T-cell (primary cell): Measurements from ENCODE around the gene SH2D4B. TPM values are rescaled to one million over a fixed set of nuclear protein-coding genes. Genes with fewer than 3 reads are reported as not detected.

ENCODE experiments used
- ATAC-seq, 4 experiments: fragments of 200-7000 bp in 3 of 4; fragments of 150-1000 bp in 1 of 4; cut with Tn5 transposase; replicated peaks in 1 of 4; 1 replicate in 3 of 4; 2 replicates in 1 of 4; pipeline ENCODE4 v1.10.0; 2021; ENCODE audit warnings: moderate library complexity in 3 of 4, mild to moderate bottlenecking in 2 of 4, moderate number of reproducible peaks in 1 of 4
- CTCF ChIA-PET, 2 donors: fragments of 300-600 bp; sonication (Branson Sonifier 250); formaldehyde crosslinking; loops; one replicate each; lab custom pipeline; 2022; ENCODE audit warnings: antibody characterized with exemption in 2 of 2; lab: Charles Lee
- POLR2A ChIA-PET, 2 donors: fragments of 300-600 bp; sonication (Branson Sonifier 250); formaldehyde crosslinking; loops; one replicate each; lab custom pipeline; 2022; ENCODE audit warnings: antibody characterized with exemption in 2 of 2; lab: Charles Lee
- DNase-seq, 35 experiments: peaks; one replicate each; pipeline versions ENCODE4 v3.0.0 to v3.0.0-alpha.2; 2013 to 2023
- H3K27ac ChIP-seq: one replicate; pipeline ENCODE4 v1.5.1; 2013; ENCODE audit warnings: low read length
- H3K27me3 ChIP-seq, 2 experiments: replicated peaks in 1 of 2; 1 replicate in 1 of 2; 2 replicates in 1 of 2; pipeline versions ENCODE4 v1.6.1 to v1.7.0; 2013; ENCODE audit warnings: low read length in 1 of 2, mixed read lengths in 1 of 2; ENCODE audit not compliant: control insufficient read depth in 2 of 2, insufficient read depth in 2 of 2; ENCODE audit errors: extremely low read depth in 1 of 2
- H3K36me3 ChIP-seq, 2 donors: 1 replicate in 1 of 2; 2 replicates in 1 of 2; pipeline versions ENCODE4 v1.6.1 to v1.7.0; 2013; ENCODE audit warnings: low read length in 1 of 2; ENCODE audit not compliant: control insufficient read depth in 2 of 2, insufficient read depth in 1 of 2; ENCODE audit errors: extremely low read depth in 1 of 2
- H3K4me1 ChIP-seq, 2 experiments: 1 replicate in 1 of 2; 2 replicates in 1 of 2; pipeline versions ENCODE4 v1.6.1 to v1.7.0; 2013; ENCODE audit warnings: low read length in 2 of 2, mixed read lengths in 1 of 2; ENCODE audit not compliant: insufficient read depth in 2 of 2, control insufficient read depth in 1 of 2; ENCODE audit errors: extremely low read depth in 1 of 2
- H3K4me3 ChIP-seq, 2 donors: 1 replicate in 1 of 2; 2 replicates in 1 of 2; pipeline versions ENCODE4 v1.5.1 to v1.7.0; 2013; ENCODE audit warnings: mild to moderate bottlenecking in 2 of 2, low read length in 1 of 2, moderate library complexity in 1 of 2; ENCODE audit not compliant: control insufficient read depth in 1 of 2; ENCODE audit errors: extremely low read depth in 1 of 2
- H3K9me3 ChIP-seq: 2 replicates; pipeline ENCODE4 v1.7.0; 2013
- H3K27ac Mint-ChIP-seq, 2 donors: one replicate each; pipeline ENCODE4 v1.8.0; 2020 to 2021; ENCODE audit warnings: mild to moderate bottlenecking in 2 of 2, mixed read lengths in 2 of 2
- H3K27me3 Mint-ChIP-seq, 2 donors: one replicate each; pipeline ENCODE4 v1.8.0; 2021 to 2022; ENCODE audit warnings: mixed read lengths in 2 of 2
- H3K36me3 Mint-ChIP-seq: one replicate; pipeline ENCODE4 v1.8.0; 2021; ENCODE audit warnings: mixed read lengths
- H3K4me1 Mint-ChIP-seq, 3 donors: one replicate each; pipeline ENCODE4 v1.8.0; 2020 to 2022; ENCODE audit warnings: mixed read lengths in 3 of 3, mild to moderate bottlenecking in 1 of 3
- H3K4me3 Mint-ChIP-seq, 3 donors: one replicate each; pipeline ENCODE4 v1.8.0; 2020 to 2022; ENCODE audit warnings: mild to moderate bottlenecking in 3 of 3, mixed read lengths in 3 of 3, moderate library complexity in 3 of 3
- H3K9me3 Mint-ChIP-seq, 3 donors: one replicate each; pipeline ENCODE4 v1.8.0; 2020 to 2022; ENCODE audit warnings: mixed read lengths in 3 of 3
- WGBS: methylation state at CpG from one replicate; pipeline ENCODE4 v1.1.5; 2013; ENCODE audit warnings: missing lambda C conversion rate; ENCODE audit not compliant: insufficient coverage; 5-methylcytosine and 5-hydroxymethylcytosine counted together
- total RNA-seq, 35 experiments: library from RNA in 6 of 35; stranded (reverse) in 6 of 35; fragments of 120-200 nt in 1 of 35; gene quantifications; one replicate each; pipeline versions ENCODE4 v1.2.1 to v1.2.4 and lab custom pipeline; 2013 to 2026

The SH2D4B gene
- total RNA-seq, 5 donors from 2014 or later (not counting 1 experiment from before 2014, with no cell fraction given) = 0.12 to 0.26 (median 0.23) TPM

GRCh38 chr10:80526218-80526617 is 11.5 kb upstream of the SH2D4B start:
- Mint-ChIP-seq H3K9me3 (no peaks in the 10 kb centered on the region), H3K4me1 (peaks cover 72 to 79% (median 76%) of the 10 kb centered on the region in 3 donors), H3K4me3 (peak overlapping the region; percentile 17 to 71 (median 34)), H3K27ac (peak overlapping the region; percentile 93 to 95), H3K27me3 (no peaks in the 10 kb centered on the region), H3K36me3 (no peaks in the 10 kb centered on the region)
- WGBS = no CpG with 5 or more reads among the region's 2 CpGs
- ChIA-PET POLR2A (no interaction called here), CTCF (interaction anchor here (0.6 kb wide), 2 partner anchors 20 to 29 kb away, joined by 3 read pairs; no protein-coding TSS in a partner anchor)
- H3K27me3 ChIP-seq = no peaks in the 10 kb centered on the region
- DNase-seq (peak in 13 of 35 experiments; percentile 19 to 52 (median 37)), ATAC-seq (no peak)
- H3K9me3 ChIP-seq = no peaks in the 10 kb centered on the region
- peaks cover 4 to 7% of the 10 kb centered on the region in 2 donors for H3K36me3 ChIP-seq
- H3K4me3 ChIP-seq = no peak overlapping the region
- peaks cover 54 to 70% of the 10 kb centered on the region in 2 experiments for H3K4me1 ChIP-seq
- H3K27ac ChIP-seq = peak overlapping the region; percentile 18

- WGBS = 29% methylated on average over 5 of the region's 6 CpGs
These were observed 11.0 kb upstream of the SH2D4B start for GRCh38 chr10:80526742-80527141.

GRCh38 chr10:80528185-80528700 is 9.5 kb upstream of the SH2D4B start:
- Histone ChIP-seq H3K27me3 (no peaks in the 10 kb centered on the region), H3K4me3 (no peak overlapping the region), H3K36me3 (peaks cover 0 to 6% of the 10 kb centered on the region in 2 donors), H3K4me1 (peaks cover 63 to 80% of the 10 kb centered on the region in 2 experiments), H3K27ac (no peak overlapping the region), H3K9me3 (no peaks in the 10 kb centered on the region)
- H3K4me3 Mint-ChIP-seq = peak overlapping the region in 1 of 3 donors; percentile 73
- H3K36me3 Mint-ChIP-seq = no peaks in the 10 kb centered on the region
- H3K27me3 Mint-ChIP-seq = no peaks in the 10 kb centered on the region
- CTCF ChIA-PET = interaction anchor here in 1 of 2 donors (0.9 to 1.1 kb wide), 2 partner anchors 17 to 22 kb away, joined by 3 to 5 read pairs; no protein-coding TSS in a partner anchor
- DNase-seq (no peak), ATAC-seq (no peak)
- POLR2A ChIA-PET = interaction anchor here (0.5 to 0.6 kb wide), 2 partner anchors 36 to 81 kb away, joined by 3 read pairs; no protein-coding TSS in a partner anchor
- 90% methylated on average over 2 of the region's 2 CpGs for WGBS
- H3K27ac Mint-ChIP-seq = peak overlapping the region; percentile 95
- H3K9me3 Mint-ChIP-seq = no peaks in the 10 kb centered on the region
- H3K4me1 Mint-ChIP-seq = peaks cover 87 to 90% (median 88%) of the 10 kb centered on the region in 3 donors

More at GRCh38 chr10:80526742-80527141, 11.0 kb upstream of the SH2D4B start:
- Mint-ChIP-seq H3K4me3 (peak overlapping the region; percentile 17 to 71 (median 34)), H3K4me1 (peaks cover 78 to 85% (median 79%) of the 10 kb centered on the region in 3 donors), H3K9me3 (no peaks in the 10 kb centered on the region), H3K27me3 (no peaks in the 10 kb centered on the region), H3K36me3 (no peaks in the 10 kb centered on the region), H3K27ac (peak overlapping the region; percentile 93 to 95)
- Histone ChIP-seq H3K4me3 (no peak overlapping the region), H3K36me3 (peaks cover 4 to 6% of the 10 kb centered on the region in 2 donors), H3K4me1 (peaks cover 59 to 73% of the 10 kb centered on the region in 2 experiments), H3K27ac (peak overlapping the region; percentile 48), H3K9me3 (no peaks in the 10 kb centered on the region), H3K27me3 (no peaks in the 10 kb centered on the region)
- POLR2A ChIA-PET = no interaction called here
- no peak for ATAC-seq
- no peak for DNase-seq
- CTCF ChIA-PET = interaction anchor here in 1 of 2 donors (0.6 kb wide), 1 partner anchor 30 kb away, joined by 3 read pairs; no protein-coding TSS in a partner anchor

DNA sequence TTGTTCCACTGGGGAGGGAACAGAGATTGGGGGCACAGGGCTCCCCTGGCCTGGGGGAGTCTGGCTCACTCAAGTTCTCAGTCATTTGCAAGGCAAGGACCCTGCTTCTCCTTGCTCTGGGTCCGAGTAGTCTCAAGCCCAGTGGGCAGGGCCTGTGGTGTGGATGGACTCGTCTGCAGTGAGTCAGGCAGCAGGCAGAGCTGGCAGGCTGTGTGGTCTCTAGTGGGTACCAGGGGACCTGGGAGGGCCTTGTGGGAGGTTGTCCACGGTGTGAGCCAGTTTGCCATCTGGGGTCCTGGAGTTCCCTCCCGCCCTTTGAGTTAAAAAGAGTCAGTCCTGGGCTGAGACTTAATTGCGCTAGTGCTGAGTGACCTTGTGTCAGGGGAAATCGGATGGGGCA is 8.8 kb upstream of the SH2D4B start:
- ChIA-PET POLR2A (no interaction called here), CTCF (no interaction called here)
- Mint-ChIP-seq H3K36me3 (no peaks in the 10 kb centered on the region), H3K9me3 (no peaks in the 10 kb centered on the region), H3K27me3 (no peaks in the 10 kb centered on the region), H3K4me1 (peaks cover 82 to 87% (median 83%) of the 10 kb centered on the region in 3 donors), H3K27ac (peak overlapping the region; percentile 95), H3K4me3 (peak overlapping the region in 2 of 3 donors; percentile 52 to 73)
- Histone ChIP-seq H3K4me3 (no peak overlapping the region), H3K27ac (peak overlapping the region; percentile 58), H3K4me1 (peaks cover 63 to 77% of the 10 kb centered on the region in 2 experiments), H3K27me3 (no peaks in the 10 kb centered on the region), H3K36me3 (peaks cover 0 to 6% of the 10 kb centered on the region in 2 donors), H3K9me3 (no peaks in the 10 kb centered on the region)
- DNase-seq = no peak
- no peak for ATAC-seq
- 85% methylated on average over 4 of the region's 6 CpGs for WGBS

- Histone ChIP-seq H3K36me3 (peaks cover 0 to 6% of the 10 kb centered on the region in 2 donors), H3K27ac (peak overlapping the region; percentile 58), H3K4me3 (peak overlapping the region in 1 of 2 donors; percentile 32), H3K9me3 (no peaks in the 10 kb centered on the region), H3K4me1 (peaks cover 60 to 70% of the 10 kb centered on the region in 2 experiments), H3K27me3 (no peaks in the 10 kb centered on the region)
- ChIA-PET CTCF (interaction anchor here in 1 of 2 donors (1.6 kb wide), 1 partner anchor 16 kb away, joined by 4 read pairs; no protein-coding TSS in a partner anchor), POLR2A (no interaction called here)
- no peaks in the 10 kb centered on the region for H3K36me3 Mint-ChIP-seq
- H3K4me3 Mint-ChIP-seq = peak overlapping the region in 2 of 3 donors; percentile 52 to 73
- no peaks in the 10 kb centered on the region for H3K9me3 Mint-ChIP-seq
- 17% methylated on average over 11 of the region's 12 CpGs for WGBS
- peak overlapping the region; percentile 95 for H3K27ac Mint-ChIP-seq
- DNase-seq = peak; percentile 39 to 74 (median 56)
- no peaks in the 10 kb centered on the region for H3K27me3 Mint-ChIP-seq
- peak; percentile 83 to 90 (median 88) for ATAC-seq
- H3K4me1 Mint-ChIP-seq = peaks cover 75 to 80% (median 76%) of the 10 kb centered on the region in 3 donors
These were observed 8.1 kb upstream of the SH2D4B start for GRCh38 chr10:80529604-80530003.

DNA sequence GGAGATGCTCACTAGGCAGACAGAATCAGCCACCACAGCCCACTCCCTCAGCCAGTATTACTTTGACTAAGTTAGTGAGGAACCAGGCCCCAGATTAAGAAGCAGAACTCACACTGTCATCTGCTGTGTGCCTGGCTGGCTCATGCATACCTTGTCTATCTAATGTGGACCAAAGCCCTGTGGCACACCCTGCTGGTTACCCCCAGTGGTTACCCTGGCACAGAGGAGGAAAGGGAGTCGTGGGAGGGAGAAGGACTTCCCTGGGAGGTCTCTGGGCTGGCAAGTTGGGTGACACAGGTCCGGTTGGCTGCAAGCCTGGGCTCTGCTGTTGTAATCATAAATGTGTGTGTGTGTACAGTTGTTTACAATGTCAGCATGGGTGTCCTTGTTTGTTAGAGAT is 7.5 kb upstream of the SH2D4B start:
- CTCF ChIA-PET = interaction anchor here (0.7 to 1.6 kb wide), 4 partner anchors 17 to 1155 kb away, joined by 3 to 4 read pairs (median 3); no protein-coding TSS in a partner anchor
- WGBS = 30% methylated on average over 2 of the region's 2 CpGs
- no peaks in the 10 kb centered on the region for H3K27me3 Mint-ChIP-seq
- H3K4me3 Mint-ChIP-seq = peak overlapping the region in 2 of 3 donors; percentile 52 to 73
- Histone ChIP-seq H3K9me3 (no peaks in the 10 kb centered on the region), H3K27me3 (no peaks in the 10 kb centered on the region), H3K4me1 (peaks cover 54 to 66% of the 10 kb centered on the region in 2 experiments), H3K4me3 (no peak overlapping the region), H3K36me3 (peaks cover 0 to 6% of the 10 kb centered on the region in 2 donors), H3K27ac (peak overlapping the region; percentile 58)
- H3K27ac Mint-ChIP-seq = peak overlapping the region; percentile 95
- peak in 27 of 35 experiments; percentile 20 to 58 (median 34) for DNase-seq
- POLR2A ChIA-PET = no interaction called here
- ATAC-seq = peak; percentile 41 to 67 (median 46)
- H3K4me1 Mint-ChIP-seq = peaks cover 68 to 73% (median 70%) of the 10 kb centered on the region in 3 donors
- no peaks in the 10 kb centered on the region for H3K36me3 Mint-ChIP-seq
- H3K9me3 Mint-ChIP-seq = no peaks in the 10 kb centered on the region
